GM19351 (cell line): ENCODE measurements around the gene CA5A.
"Not testable (repeated sequence)": the region's sequence is repeated elsewhere in the genome, so short reads cannot be mapped to it uniquely, and the experiment has no call there.

Experiments used
- ATAC-seq: cut with Tn5 transposase; IDR thresholded peaks from one replicate; pipeline ENCODE4 v1.9.1; 2021; ENCODE audit warnings: mild to moderate bottlenecking, moderate library complexity; ENCODE audit not compliant: unreplicated experiment

The CA5A gene

DNA sequence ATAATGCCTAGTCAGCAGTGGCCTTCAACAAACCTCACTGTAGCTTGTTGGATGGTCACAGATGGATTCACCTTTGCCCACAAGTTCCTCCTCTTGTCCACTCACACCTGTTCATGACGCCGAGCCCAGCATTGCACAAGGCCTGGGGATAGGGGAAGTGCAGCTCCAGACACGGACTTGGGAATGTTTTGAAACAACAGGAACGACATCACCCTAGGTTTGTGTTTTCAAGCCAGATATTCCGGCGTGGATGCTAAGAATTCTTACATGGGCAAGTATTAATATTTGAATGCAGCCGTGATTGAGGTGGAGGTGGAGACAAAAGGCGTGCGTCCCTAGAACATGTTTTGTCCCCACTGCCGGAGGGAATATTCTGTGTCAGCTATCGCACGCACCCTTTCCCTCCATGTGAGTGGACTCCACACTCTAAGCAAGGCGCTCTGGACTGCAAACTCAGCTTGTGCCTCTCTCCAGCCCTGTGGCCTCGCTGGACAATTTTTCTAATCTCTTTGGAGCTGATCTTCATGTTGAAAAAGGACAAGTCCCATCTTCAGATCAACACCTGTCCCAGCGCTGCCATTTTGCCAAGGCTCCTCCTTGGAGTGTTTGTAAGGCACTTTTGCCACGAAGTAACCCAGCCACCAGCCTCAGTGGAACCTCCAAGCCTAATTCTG lies 12.9 kb upstream of the CA5A start:
- ATAC-seq = no peak

GRCh38 chr16:87948735-87949070 lies 12.4 kb upstream of the CA5A start:
- no peak for ATAC-seq

DNA sequence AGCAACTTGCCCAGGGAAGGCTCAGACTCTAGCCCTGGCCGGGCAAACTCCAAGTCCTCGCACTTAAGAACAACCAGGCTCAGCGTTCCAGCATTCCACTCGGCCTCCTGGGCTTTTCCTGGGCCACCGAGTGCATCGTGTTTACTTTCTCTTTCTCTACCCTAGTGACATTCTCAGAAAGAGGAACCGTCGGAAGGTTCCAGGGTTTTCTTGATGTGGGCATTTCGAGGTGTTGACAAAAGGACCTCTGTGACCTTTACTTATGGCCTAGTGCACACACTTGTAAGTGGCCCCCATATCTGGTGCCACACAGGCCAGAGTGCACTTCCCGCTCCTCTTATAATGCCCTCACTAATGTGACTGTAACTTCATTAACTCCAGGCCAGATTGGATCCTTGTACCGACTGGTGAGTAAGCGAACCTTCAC lies 11.8 kb upstream of the CA5A start:
- no peak for ATAC-seq

DNA sequence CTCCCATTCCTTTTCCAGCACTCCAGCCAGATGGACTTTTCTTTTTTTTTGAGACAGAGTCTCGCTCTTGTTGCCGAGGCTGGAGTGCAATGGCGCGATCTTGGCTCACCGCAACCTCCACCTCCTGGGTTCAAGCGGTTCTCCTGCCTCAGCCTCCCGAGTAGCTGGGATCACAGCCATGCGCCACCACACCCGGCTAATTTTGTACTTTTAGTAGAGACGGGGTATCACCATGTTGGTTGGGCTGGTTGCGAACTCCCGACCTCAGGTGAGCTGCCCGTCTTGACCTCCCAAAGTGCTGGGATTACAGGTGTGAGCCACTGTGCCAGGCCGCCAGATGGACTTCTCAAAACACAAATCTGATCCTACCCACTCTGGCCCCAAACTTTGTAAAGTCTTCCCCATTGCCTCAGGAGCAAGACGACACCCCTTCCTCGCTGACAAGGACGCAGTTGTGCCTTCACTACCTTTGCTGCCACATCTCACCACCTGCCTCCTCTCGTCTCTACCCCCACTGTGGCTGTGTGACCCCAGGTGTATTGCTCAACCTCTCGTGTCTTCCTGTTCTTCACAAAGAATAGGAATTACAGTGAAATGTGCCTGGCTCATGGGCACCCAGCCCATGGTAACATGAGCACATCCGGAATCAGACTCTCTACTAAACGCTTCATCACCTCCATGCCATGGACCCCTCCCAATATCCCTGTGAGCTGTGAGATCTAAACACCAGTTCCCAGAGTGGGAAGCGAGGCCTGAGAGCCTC lies 11.2 kb upstream of the CA5A start:
- no peak for ATAC-seq

- no peak for ATAC-seq
Measured at GRCh38 chr16:87946596-87947347, 10.4 kb upstream of the CA5A start.

GRCh38 chr16:87945351-87946042 lies 9.2 kb upstream of the CA5A start:
- no peak for ATAC-seq

DNA sequence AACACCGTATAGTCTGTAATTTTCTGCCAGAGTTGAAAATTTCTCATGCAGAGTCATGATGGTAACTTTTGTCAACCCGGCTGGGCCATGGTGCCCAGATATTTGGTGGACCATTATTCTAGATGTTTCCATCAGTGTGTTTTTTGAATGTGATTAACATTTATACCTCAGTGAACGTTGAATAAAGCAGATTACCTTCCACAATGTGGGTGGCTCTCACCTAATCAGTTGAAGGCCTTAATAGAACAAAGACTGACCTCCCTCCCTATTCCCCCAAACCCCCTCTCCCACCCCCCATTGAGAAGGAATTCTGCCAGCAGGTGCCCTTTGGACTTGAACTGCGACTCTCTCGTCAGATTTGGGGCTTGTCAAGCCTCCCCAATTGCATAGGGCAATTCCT lies 6.4 kb upstream of the CA5A start:
- ATAC-seq = no peak

DNA sequence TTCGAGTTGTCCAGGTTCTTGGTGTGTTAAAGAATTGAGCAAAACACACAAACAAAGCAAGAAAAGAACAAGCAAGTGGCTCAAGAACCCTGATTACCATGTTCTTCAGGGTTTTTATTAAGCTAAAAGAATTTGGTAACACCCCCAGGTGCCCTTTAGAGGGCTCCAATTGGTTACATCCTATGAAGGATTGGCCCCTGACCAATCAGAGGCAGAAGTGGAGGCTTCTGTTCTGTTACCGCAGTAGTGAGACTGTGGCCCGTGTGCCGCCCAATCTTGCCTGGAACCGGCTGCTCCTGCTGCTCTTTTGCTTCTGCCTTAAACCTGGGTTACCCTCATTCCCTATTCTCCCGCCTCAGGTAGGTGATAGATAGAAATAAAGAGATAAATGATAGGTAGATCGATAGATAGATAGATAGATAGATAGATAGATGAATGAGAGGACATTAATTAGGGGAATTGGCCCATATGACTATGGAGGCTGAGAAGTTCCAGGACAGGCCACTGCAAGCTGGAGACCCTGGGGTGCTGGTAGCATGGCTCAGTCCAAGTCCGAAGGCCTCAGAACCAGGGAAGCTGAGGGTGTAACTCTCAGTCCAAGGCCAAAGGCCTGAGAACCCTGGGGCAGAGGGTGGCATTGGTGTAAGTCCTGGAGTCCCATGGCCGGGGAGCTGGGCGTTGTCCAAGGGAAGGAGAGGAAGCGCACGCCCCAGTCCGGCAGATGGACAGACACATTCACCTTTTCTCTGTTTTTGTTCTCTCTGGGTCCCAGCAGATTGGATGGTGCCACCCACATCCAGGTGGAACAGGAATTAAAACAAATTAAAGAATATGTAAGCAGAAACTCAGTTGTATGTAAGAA lies 3.5 kb upstream of the CA5A start:
- ATAC-seq = no peak

- ATAC-seq = no peak
Measured at GRCh38 chr16:87938412-87938949, 2.2 kb upstream of the CA5A start.

DNA sequence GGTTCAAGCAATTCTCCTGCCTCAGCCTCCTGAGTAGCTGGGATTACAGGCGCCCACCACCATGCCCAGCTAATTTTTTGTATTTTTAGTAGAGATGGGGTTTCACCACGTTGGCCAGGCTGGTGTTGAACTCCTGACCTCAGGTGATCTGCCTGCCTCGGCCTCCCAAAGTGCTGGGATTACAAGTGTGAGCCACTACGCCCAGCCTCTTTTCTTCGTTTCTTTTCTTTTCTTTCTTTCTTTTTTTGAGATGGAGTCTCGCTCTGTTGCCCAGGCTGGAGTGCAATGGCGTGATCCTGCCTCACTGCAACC lies 858 bp upstream of the CA5A start:
- ATAC-seq = not testable (repeated sequence)

DNA sequence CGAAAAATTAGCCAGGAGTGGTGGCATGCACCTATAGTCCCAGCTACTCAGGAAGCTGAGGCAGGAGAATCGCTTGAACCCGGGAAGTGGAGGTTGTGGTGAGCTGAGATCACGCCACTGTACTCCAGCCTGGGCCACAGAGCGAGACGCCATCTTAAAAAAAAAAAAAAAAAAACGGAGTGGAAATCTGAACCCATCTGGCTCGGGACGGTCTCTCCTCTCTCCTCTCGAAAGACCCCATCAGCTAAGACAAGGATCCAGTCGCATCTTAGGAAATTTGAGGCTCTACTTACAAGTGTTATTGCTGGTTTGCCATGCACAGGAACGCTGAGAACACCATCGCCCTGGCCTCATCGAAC lies 334 bp downstream of the CA5A start:
- not testable (repeated sequence) for ATAC-seq

- not testable (repeated sequence) for ATAC-seq
Measured at GRCh38 chr16:87934752-87935425, 1.4 kb downstream of the CA5A start.

- no peak for ATAC-seq
Measured at GRCh38 chr16:87933140-87933495, 3.2 kb downstream of the CA5A start.

- not testable (repeated sequence) for ATAC-seq
Measured at GRCh38 chr16:87932475-87933139, 3.7 kb downstream of the CA5A start.

- no peak for ATAC-seq
Measured at GRCh38 chr16:87931504-87931903, 4.8 kb downstream of the CA5A start.

DNA sequence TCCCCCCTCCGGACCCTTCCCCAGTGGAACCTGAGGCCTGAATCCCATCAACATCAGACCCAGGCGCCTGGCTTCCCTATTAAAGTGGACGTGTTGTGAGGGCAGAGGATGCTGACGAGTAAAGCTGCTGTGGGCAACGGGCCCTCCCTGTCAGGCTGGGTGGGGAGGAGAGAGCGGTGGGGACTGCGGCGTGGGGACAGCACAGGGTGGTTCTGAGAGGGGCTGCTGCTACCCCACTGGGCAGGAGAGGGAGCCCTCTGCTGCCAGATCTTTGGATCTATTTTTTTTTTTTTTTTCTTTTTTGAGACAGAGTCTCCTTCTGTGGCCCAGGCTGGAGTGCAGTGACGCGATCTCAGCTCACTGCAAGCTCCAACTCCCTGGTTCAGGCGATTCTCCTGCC lies 5.9 kb downstream of the CA5A start:
- ATAC-seq = no peak

DNA sequence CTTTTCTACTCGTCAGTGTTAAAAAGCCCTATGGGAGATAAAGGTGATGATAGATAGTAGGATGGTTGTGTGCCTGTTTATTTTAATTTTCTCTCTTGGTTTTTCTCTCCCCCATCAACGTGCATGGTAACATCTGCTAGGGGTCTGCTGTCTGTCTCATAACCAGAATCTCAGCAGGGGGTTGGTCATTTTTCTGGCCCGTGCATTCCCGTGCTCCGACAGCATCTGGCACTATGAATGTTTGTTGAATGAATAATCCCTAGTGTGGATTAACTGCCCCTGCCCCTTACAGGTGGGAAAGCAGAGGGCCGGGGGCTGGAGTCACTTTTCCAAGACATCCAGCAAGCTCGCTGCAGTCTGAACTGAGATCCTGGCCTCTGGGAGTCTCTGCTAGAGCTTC lies 6.3 kb downstream of the CA5A start:
- no peak for ATAC-seq

DNA sequence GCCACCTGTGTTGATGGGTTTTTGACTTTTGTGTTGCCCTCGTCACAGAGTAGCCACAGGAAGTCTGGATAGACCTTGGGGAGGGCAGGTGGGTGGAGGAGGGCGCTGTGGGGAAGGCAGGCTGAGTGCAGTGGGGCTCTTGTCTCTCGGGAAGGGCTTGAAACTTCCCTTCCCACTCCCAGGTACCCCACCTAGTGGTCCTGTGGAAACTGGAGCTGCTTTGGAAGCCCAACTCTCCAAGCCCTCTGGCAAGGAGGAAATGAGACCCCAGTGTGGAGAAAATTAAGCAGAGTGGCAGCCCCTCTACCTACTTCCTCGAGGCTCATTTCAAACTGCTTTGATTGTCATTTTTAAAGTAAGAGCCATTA lies 9.2 kb downstream of the CA5A start:
- no peak for ATAC-seq
